ENCODE data around the gene PAK4. TPM values are rescaled to one million over a fixed set of nuclear protein-coding genes. Genes with fewer than 3 reads are reported as not detected.

PAK4 gene
- total and polyA plus RNA-seq, 2 of the 8 experiments (the other 6 are each of a cell fraction or from before 2014, with no cell fraction given): 50.7 to 64.4 TPM

- no peak for TF ChIP-seq YY1 (IDR thresholded peaks at IDR 0.05; ENCODE audit: low read depth, low read length)
- TF ChIP-seq SP2 (IDR thresholded peaks at IDR 0.05; ENCODE audit: low read length): no peak
- no peak for TF ChIP-seq EP300 (IDR thresholded peaks at IDR 0.05; ENCODE audit: borderline replicate concordance in 1 of 2, low read depth in 2 of 2, low read length in 2 of 2)
- no peak for TF ChIP-seq CBX8 (IDR thresholded peaks at IDR 0.05; ENCODE audit: borderline replicate concordance, low read depth, low read length)
- no peak for TF ChIP-seq SAP30 (IDR thresholded peaks at IDR 0.05; ENCODE audit: insufficient read depth, insufficient replicate concordance, low read length)
- no peak for TF ChIP-seq CTBP2 (IDR thresholded peaks at IDR 0.05; ENCODE audit: borderline replicate concordance, insufficient read depth, insufficient read length, low read length)
- no peak for TF ChIP-seq MAX (IDR thresholded peaks at IDR 0.05)
- no peak for TF ChIP-seq ZNF274 (IDR thresholded peaks at IDR 0.05; ENCODE audit: borderline replicate concordance, extremely low read depth, low read length)
Measured at GRCh38 chr19:39163621-39164020, 38.0 kb downstream of the PAK4 start (continued).
